Fibroblast of villous mesenchyme (primary cell): ENCODE measurements around the gene EBI3. TPM values are rescaled to one million over a fixed set of nuclear protein-coding genes. Genes with fewer than 3 reads are reported as not detected.
A peak's percentile ranks its signal among the peaks of the same experiment; 100 is the strongest.
"Not testable (repeated sequence)": the region's sequence is repeated elsewhere in the genome, so short reads cannot be mapped to it uniquely, and the experiment has no call there.

Experiments used
- DNase-seq: peaks from one replicate; pipeline ENCODE4 v3.0.0-alpha.2; 2010; ENCODE audit warnings: low read depth
- H3K4me3 ChIP-seq: 2 replicates; pipeline ENCODE4 v1.5.1; 2011; ENCODE audit warnings: low read depth, mild to moderate bottlenecking, low read length
- CTCF ChIP-seq: IDR thresholded peaks from 2 replicates; pipeline ENCODE4 v1.5.1; 2012; ENCODE audit warnings: low read depth, mild to moderate bottlenecking, low read length; ENCODE audit not compliant: insufficient read depth
- total RNA-seq: library from RNA; depleted of rRNA; stranded (reverse); fragments of >200 nt; gene quantifications from 2 replicates; pipeline ENCODE4 v1.2.3, GENCODE V29; 2012

Gene EBI3
- total RNA-seq, 1 donor = 1.3 TPM

- no peak for TF ChIP-seq CTCF
- no peak overlapping the region for H3K4me3 ChIP-seq
- DNase-seq = no peak
Measured at GRCh38 chr19:4185413-4186086, 43.8 kb upstream of the EBI3 start.

GRCh38 chr19:4186087-4186993, 43.0 kb upstream of the EBI3 start:
- DNase-seq = peak; percentile 70
- H3K4me3 ChIP-seq = no peak overlapping the region
- TF ChIP-seq CTCF = peak; percentile 88

- DNase-seq = no peak
- no peak for TF ChIP-seq CTCF
- H3K4me3 ChIP-seq = no peak overlapping the region
Measured at GRCh38 chr19:4187313-4188122, 41.8 kb upstream of the EBI3 start.

- no peak overlapping the region for H3K4me3 ChIP-seq
- DNase-seq = no peak
- TF ChIP-seq CTCF = no peak
Measured at GRCh38 chr19:4189641-4190040, 39.7 kb upstream of the EBI3 start.

GRCh38 chr19:4192537-4192936, 36.8 kb upstream of the EBI3 start:
- not testable (repeated sequence) for H3K4me3 ChIP-seq, DNase-seq

- no peak overlapping the region for H3K4me3 ChIP-seq
- TF ChIP-seq CTCF = no peak
- no peak for DNase-seq
Measured at GRCh38 chr19:4194353-4194752, 35.0 kb upstream of the EBI3 start.

GRCh38 chr19:4196009-4196408, 33.3 kb upstream of the EBI3 start:
- no peak overlapping the region for H3K4me3 ChIP-seq
- no peak for DNase-seq
- TF ChIP-seq CTCF = no peak
